ENCODE results near the gene SPTSSB. TPM values are rescaled to one million over a fixed set of nuclear protein-coding genes. Genes with fewer than 3 reads are reported as not detected.

Gene SPTSSB
- total and polyA plus RNA-seq, 2 donors (not counting 1 experiment from before 2014, with no cell fraction given): not detected

DNA sequence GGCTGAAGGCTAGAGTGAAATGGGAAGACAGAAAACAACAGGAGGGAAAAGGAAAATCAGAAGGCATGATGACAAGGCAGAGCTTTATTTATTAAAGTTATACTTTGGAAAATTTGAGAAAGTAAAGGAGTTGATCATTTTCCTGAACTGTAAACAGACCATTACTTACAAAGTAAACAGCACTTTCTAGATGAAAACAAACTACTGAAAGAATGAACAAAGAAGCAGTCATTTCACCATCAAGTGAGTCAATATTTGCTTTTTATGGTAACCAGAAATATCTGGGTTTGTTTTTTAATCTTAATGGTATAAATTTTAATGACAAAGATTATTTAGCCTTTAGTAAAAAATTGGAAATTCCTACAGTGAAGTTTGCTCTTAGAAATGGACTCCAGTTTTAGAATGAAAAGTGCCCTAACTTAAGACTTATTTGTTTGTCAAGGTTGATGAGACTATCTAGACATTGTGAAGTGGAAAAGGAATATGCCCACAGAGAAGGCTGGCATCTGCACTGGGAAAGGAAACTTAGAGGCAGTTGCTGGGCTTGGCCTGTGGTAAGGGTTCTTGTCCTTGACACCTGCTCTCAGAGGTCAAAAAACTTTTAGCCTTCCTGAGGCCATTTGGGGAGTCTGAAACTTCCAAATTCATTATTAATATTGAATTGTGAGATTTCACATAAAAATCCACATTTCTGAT is 47.2 kb downstream of the SPTSSB start:
- Mint-ChIP-seq H3K4me3 (no peak overlapping the region), H3K27ac (no peak overlapping the region), H3K9me3 (ENCODE audit: insufficient read depth) (peaks cover 9% of the 10 kb centered on the region), H3K4me1 (no peaks in the 10 kb centered on the region), H3K27me3 (peaks cover 12% of the 10 kb centered on the region)
- intact Hi-C loops (cut with micrococcal nuclease): no loop called here
- peaks cover 0 to 2% (median 0%) of the 10 kb centered on the region in 4 experiments for H3K27me3 ChIP-seq (replicated peaks in 1 of 4; ENCODE audit: control extremely low read depth in 1 of 4, control insufficient read depth in 3 of 4, insufficient read depth in 4 of 4, low read length in 3 of 4)
- no peak overlapping the region for H2AFZ ChIP-seq (ENCODE audit: insufficient read depth, low read depth, low read length, poor library complexity, severe bottlenecking)
- no peak overlapping the region for H3K9ac ChIP-seq (ENCODE audit: low read length)
- H3K4me1 ChIP-seq (ENCODE audit: control insufficient read depth in 2 of 2, insufficient read depth in 2 of 2, low read length in 2 of 2): no peaks in the 10 kb centered on the region
- ATAC-seq (ENCODE audit: low read depth) (no peak), DNase-seq (no peak)
- H3K9me3 ChIP-seq (ENCODE audit: control extremely low read depth in 1 of 3, control insufficient read depth in 2 of 3, insufficient read depth in 1 of 3, low read length in 2 of 3): peaks cover 0 to 7% (median 5%) of the 10 kb centered on the region in 3 donors
- no peak overlapping the region for H3K4me2 ChIP-seq (replicated peaks; ENCODE audit: low read depth, low read length, poor library complexity, severe bottlenecking)
- H3K79me2 ChIP-seq (ENCODE audit: control insufficient read depth, insufficient read depth, low read length): no peaks in the 10 kb centered on the region
- POLR2A ChIA-PET: no interaction called here
- CTCF ChIA-PET: no interaction called here
- H3K36me3 ChIP-seq (replicated peaks in 1 of 2; ENCODE audit: control extremely low read depth in 1 of 2, control insufficient read depth in 1 of 2, extremely low read depth in 1 of 2, insufficient read depth in 2 of 2, low read length in 1 of 2): no peaks in the 10 kb centered on the region
- H3K4me3 ChIP-seq (ENCODE audit: control extremely low read depth in 1 of 5, extremely low read depth in 1 of 5, insufficient read depth in 1 of 5, low read depth in 2 of 5, low read length in 4 of 5): no peak overlapping the region
- TF ChIP-seq, protein P1, sequence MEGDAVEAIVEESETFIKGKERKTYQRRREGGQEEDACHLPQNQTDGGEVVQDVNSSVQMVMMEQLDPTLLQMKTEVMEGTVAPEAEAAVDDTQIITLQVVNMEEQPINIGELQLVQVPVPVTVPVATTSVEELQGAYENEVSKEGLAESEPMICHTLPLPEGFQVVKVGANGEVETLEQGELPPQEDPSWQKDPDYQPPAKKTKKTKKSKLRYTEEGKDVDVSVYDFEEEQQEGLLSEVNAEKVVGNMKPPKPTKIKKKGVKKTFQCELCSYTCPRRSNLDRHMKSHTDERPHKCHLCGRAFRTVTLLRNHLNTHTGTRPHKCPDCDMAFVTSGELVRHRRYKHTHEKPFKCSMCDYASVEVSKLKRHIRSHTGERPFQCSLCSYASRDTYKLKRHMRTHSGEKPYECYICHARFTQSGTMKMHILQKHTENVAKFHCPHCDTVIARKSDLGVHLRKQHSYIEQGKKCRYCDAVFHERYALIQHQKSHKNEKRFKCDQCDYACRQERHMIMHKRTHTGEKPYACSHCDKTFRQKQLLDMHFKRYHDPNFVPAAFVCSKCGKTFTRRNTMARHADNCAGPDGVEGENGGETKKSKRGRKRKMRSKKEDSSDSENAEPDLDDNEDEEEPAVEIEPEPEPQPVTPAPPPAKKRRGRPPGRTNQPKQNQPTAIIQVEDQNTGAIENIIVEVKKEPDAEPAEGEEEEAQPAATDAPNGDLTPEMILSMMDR (IDR thresholded peaks at IDR 0.05): no peak
- no peak for TF ChIP-seq EZH2 (IDR thresholded peaks at IDR 0.05; ENCODE audit: borderline replicate concordance, insufficient read depth, low read depth, low read length, poor library complexity, severe bottlenecking)
- no peak overlapping the region for H3K27ac ChIP-seq (ENCODE audit: low read length in 2 of 2)
- H4K20me1 ChIP-seq (ENCODE audit: control insufficient read depth, insufficient read depth, low read length, poor library complexity, severe bottlenecking): no peaks in the 10 kb centered on the region

DNA sequence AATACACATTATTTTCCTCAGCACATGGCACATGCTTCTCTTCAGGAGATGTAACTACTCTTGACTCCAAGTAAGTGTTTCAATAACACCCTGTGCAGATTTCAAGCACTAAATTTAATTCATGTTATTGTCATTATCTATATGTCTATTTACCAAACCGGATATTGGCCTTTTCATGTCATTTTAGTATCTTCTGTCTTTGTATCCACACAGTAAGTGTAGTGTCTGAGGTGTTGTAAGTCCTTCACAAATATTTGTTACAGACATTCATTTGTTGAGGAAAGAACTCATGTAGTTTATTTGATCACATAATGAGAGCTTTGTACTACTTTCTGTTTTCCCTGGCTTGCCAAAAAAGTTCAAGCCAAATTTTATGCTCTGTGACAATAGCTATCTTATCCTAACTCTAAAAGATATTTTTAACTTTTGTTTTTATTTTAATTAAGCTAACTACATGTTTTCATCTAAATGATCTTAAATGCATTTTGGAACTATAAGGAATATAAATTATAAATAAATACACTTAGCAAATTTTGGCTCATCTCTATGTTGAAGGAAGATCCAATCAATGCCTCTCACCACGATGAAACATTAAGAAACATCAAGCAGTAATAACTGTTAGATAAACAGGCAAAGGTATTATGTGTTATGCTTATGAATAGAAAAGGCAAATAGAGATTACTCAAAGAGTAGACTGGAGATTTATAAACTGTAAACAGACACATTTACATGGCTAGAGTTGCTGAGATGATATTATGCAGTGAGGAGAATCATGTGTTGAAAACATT is 48.3 kb downstream of the SPTSSB start:
- Histone ChIP-seq H3K36me3 (replicated peaks in 1 of 2; ENCODE audit: control extremely low read depth in 1 of 2, control insufficient read depth in 1 of 2, extremely low read depth in 1 of 2, insufficient read depth in 2 of 2, low read length in 1 of 2) (no peaks in the 10 kb centered on the region), H4K20me1 (ENCODE audit: control insufficient read depth, insufficient read depth, low read length, poor library complexity, severe bottlenecking) (no peaks in the 10 kb centered on the region), H3K27ac (ENCODE audit: low read length in 2 of 2) (no peak overlapping the region), H3K4me3 (ENCODE audit: control extremely low read depth in 1 of 5, extremely low read depth in 1 of 5, insufficient read depth in 1 of 5, low read depth in 2 of 5, low read length in 4 of 5) (no peak overlapping the region), H3K9me3 (ENCODE audit: control extremely low read depth in 1 of 3, control insufficient read depth in 2 of 3, insufficient read depth in 1 of 3, low read length in 2 of 3) (peaks cover 0 to 7% (median 5%) of the 10 kb centered on the region in 3 donors), H3K4me2 (replicated peaks; ENCODE audit: low read depth, low read length, poor library complexity, severe bottlenecking) (no peak overlapping the region), H3K27me3 (replicated peaks in 1 of 4; ENCODE audit: control extremely low read depth in 1 of 4, control insufficient read depth in 3 of 4, insufficient read depth in 4 of 4, low read length in 3 of 4) (peaks cover 0 to 2% (median 0%) of the 10 kb centered on the region in 4 experiments), H3K79me2 (ENCODE audit: control insufficient read depth, insufficient read depth, low read length) (no peaks in the 10 kb centered on the region), H3K4me1 (ENCODE audit: control insufficient read depth in 2 of 2, insufficient read depth in 2 of 2, low read length in 2 of 2) (no peaks in the 10 kb centered on the region), H2AFZ (ENCODE audit: insufficient read depth, low read depth, low read length, poor library complexity, severe bottlenecking) (no peak overlapping the region), H3K9ac (ENCODE audit: low read length) (no peak overlapping the region)
- DNase-seq: no peak
- intact Hi-C loops (cut with micrococcal nuclease): no loop called here
- no peak overlapping the region for H3K27ac Mint-ChIP-seq
- H3K27me3 Mint-ChIP-seq: peaks cover 14% of the 10 kb centered on the region
- POLR2A ChIA-PET: no interaction called here
- no peaks in the 10 kb centered on the region for H3K4me1 Mint-ChIP-seq
- peaks cover 9% of the 10 kb centered on the region for H3K9me3 Mint-ChIP-seq (ENCODE audit: insufficient read depth)
- no peak for ATAC-seq (ENCODE audit: low read depth)
- no CpG with 5 or more reads among the region's 2 CpGs for WGBS (ENCODE audit: insufficient coverage)
- no peak overlapping the region for H3K4me3 Mint-ChIP-seq
- TF ChIP-seq EZH2 (IDR thresholded peaks at IDR 0.05; ENCODE audit: borderline replicate concordance, insufficient read depth, low read depth, low read length, poor library complexity, severe bottlenecking): no peak
- TF ChIP-seq, protein P1 (IDR thresholded peaks at IDR 0.05): no peak
- CTCF ChIA-PET: no interaction called here
